ELR (cell line): ENCODE results near the gene ASB16.

Experiments used
- DNase-seq: peaks from one replicate; pipeline ENCODE4 v3.0.0-alpha.2; 2015; ENCODE audit warnings: low read depth

The ASB16 gene

GRCh38 chr17:44188576-44189403 lies 18.3 kb downstream of the ASB16 start:
- DNase-seq = no peak

- DNase-seq = no peak
Observed at GRCh38 chr17:44190481-44190880, 20.0 kb downstream of the ASB16 start.

- no peak for DNase-seq
Observed at GRCh38 chr17:44191369-44191768, 20.9 kb downstream of the ASB16 start.

GRCh38 chr17:44191941-44192496 lies 21.5 kb downstream of the ASB16 start:
- no peak for DNase-seq

- DNase-seq = no peak
Observed at GRCh38 chr17:44192750-44193149, 22.2 kb downstream of the ASB16 start.

- DNase-seq = no peak
Observed at GRCh38 chr17:44193326-44194084, 23.0 kb downstream of the ASB16 start.

GRCh38 chr17:44197107-44197506 lies 26.6 kb downstream of the ASB16 start:
- DNase-seq = no peak

- peak; percentile 70 for DNase-seq
Observed at GRCh38 chr17:44197980-44198720, 27.6 kb downstream of the ASB16 start.

GRCh38 chr17:44198721-44199552 lies 28.4 kb downstream of the ASB16 start:
- peak; percentile 63 for DNase-seq

- peak; percentile 99 for DNase-seq
Observed at GRCh38 chr17:44199553-44200477, 29.3 kb downstream of the ASB16 start, which contains the start of gene ATXN7L3. Gene ATXN7L3 (minus strand): TSS chr17:44199884. CDS start chr17:44198070, 1,814 bp downstream.

- DNase-seq = peak; percentile 29
Observed at GRCh38 chr17:44200478-44201155, 30.1 kb downstream of the ASB16 start.

- no peak for DNase-seq
Observed at GRCh38 chr17:44202756-44203155, 32.3 kb downstream of the ASB16 start.

GRCh38 chr17:44203731-44204440 lies 33.4 kb downstream of the ASB16 start:
- peak; percentile 76 for DNase-seq

- DNase-seq = peak; percentile 84
Observed at GRCh38 chr17:44204441-44204882, 34.0 kb downstream of the ASB16 start.

GRCh38 chr17:44205962-44206824 lies 35.7 kb downstream of the ASB16 start:
- DNase-seq = peak; percentile 42

GRCh38 chr17:44206825-44207155 lies 36.3 kb downstream of the ASB16 start:
- no peak for DNase-seq

- no peak for DNase-seq
Observed at GRCh38 chr17:44207319-44207718, 36.8 kb downstream of the ASB16 start.

- no peak for DNase-seq
Observed at GRCh38 chr17:44207743-44208142, 37.2 kb downstream of the ASB16 start.
